Karpas-422 (cell line): ENCODE results near the gene ASCC2. TPM values are rescaled to one million over a fixed set of nuclear protein-coding genes. Genes with fewer than 3 reads are reported as not detected.

Source experiments
- DNase-seq: peaks from one replicate; pipeline ENCODE4 v3.0.0-alpha.2; 2015
- H2AFZ ChIP-seq: fragments of 200-600 bp; sonication (generic); 2 replicates; pipeline ENCODE4 v1.6.1; 2014; ENCODE audit warnings: antibody characterized with exemption, low read length, mixed read lengths
- H3K27ac ChIP-seq: fragments of 200-600 bp; sonication (generic); 2 replicates; pipeline ENCODE4 v1.5.1; 2014; ENCODE audit warnings: mild to moderate bottlenecking, low read length, moderate library complexity
- H3K27me3 ChIP-seq: fragments of 200-600 bp; sonication (generic); 2 replicates; pipeline ENCODE4 v1.6.1; 2014; ENCODE audit warnings: low read length, mixed read lengths
- H3K36me3 ChIP-seq: fragments of 200-600 bp; sonication (generic); 2 replicates; pipeline ENCODE4 v1.6.1; 2014; ENCODE audit warnings: low read length, mixed read lengths; ENCODE audit not compliant: insufficient read depth
- H3K4me1 ChIP-seq: fragments of 200-600 bp; sonication (generic); 2 replicates; pipeline ENCODE4 v1.6.1; 2014; ENCODE audit warnings: mild to moderate bottlenecking, low read length, mixed read lengths
- H3K4me2 ChIP-seq: fragments of 200-600 bp; sonication (generic); 2 replicates; pipeline ENCODE4 v1.6.1; 2014; ENCODE audit warnings: low read length, low read depth, mild to moderate bottlenecking; ENCODE audit not compliant: poor library complexity, severe bottlenecking
- H3K4me3 ChIP-seq: fragments of 200-600 bp; sonication (generic); 2 replicates; pipeline ENCODE4 v1.5.1; 2014; ENCODE audit warnings: mild to moderate bottlenecking, antibody characterized with exemption, low read length, mixed read lengths
- H3K79me2 ChIP-seq: fragments of 200-600 bp; sonication (generic); 2 replicates; pipeline ENCODE4 v1.6.1; 2014; ENCODE audit warnings: mild to moderate bottlenecking, low read length, mixed read lengths
- H3K9ac ChIP-seq: fragments of 200-600 bp; sonication (generic); 2 replicates; pipeline ENCODE4 v1.6.0; 2014; ENCODE audit warnings: low read length
- H3K9me2 ChIP-seq: fragments of 200-600 bp; sonication (generic), shearing (Covaris generic); replicated peaks from 2 replicates; pipeline ENCODE4 v1.6.0; 2014; ENCODE audit warnings: mild to moderate bottlenecking, low read length, moderate library complexity; ENCODE audit not compliant: insufficient read depth
- H3K9me3 ChIP-seq: fragments of 300-700, 200-600 bp; sonication (generic); 2 replicates; pipeline ENCODE4 v1.6.1; 2014; ENCODE audit warnings: low read length, mixed read lengths
- H4K20me1 ChIP-seq: fragments of 200-600 bp; sonication (generic); 2 replicates; pipeline ENCODE4 v1.6.1; 2014; ENCODE audit warnings: mild to moderate bottlenecking, antibody characterized with exemption, low read length, low read depth; ENCODE audit not compliant: insufficient read depth
- small RNA-seq: library from RNA; depleted of rRNA; stranded (forward); fragments of <200 nt; gene quantifications from one replicate; pipeline ENCODE3, GENCODE V24; 2014
- total RNA-seq: library from RNA; depleted of rRNA; stranded (reverse); fragments of >200 nt; shearing (Covaris generic); gene quantifications from 2 replicates; pipeline ENCODE4 v1.2.3, GENCODE V29; 2014; ENCODE audit warnings: low replicate concordance; rRNA removed

Gene ASCC2
- total RNA-seq, 1 experiment from 2014 or later = 29.5 TPM

DNA sequence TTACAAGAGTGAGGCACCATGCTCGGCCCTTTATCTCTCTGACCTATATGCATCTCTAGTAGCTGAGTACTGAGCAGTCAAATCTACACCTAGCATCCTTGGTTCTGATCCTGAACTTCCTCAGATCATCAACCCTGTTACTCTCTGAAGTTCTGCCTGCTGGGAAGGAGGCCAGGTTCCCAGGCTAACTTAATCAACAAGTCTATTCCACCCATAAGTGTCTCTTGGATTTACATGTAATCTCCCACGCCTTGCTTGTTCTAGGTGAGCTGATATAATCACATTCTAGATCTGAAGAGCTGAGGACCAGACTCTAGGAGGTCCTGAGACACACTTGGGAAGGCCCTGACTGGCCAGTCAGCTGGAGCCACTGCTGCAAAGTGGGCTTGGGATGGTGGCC, 96.1 kb downstream of the ASCC2 start:
- Histone ChIP-seq H3K4me1 (no peaks in the 10 kb centered on the region), H3K9me2 (no peaks in the 10 kb centered on the region), H3K27ac (no peak overlapping the region), H3K4me2 (no peak overlapping the region), H3K79me2 (no peaks in the 10 kb centered on the region), H3K4me3 (no peak overlapping the region), H3K27me3 (no peaks in the 10 kb centered on the region), H3K9me3 (no peaks in the 10 kb centered on the region), H3K9ac (no peak overlapping the region), H3K36me3 (no peaks in the 10 kb centered on the region), H4K20me1 (no peaks in the 10 kb centered on the region), H2AFZ (no peak overlapping the region)
- no peak for DNase-seq

GRCh38 chr22:29740216-29740615, 97.9 kb downstream of the ASCC2 start:
- no peak overlapping the region for H2AFZ ChIP-seq
- H3K27ac ChIP-seq = no peak overlapping the region
- DNase-seq = no peak
- no peak overlapping the region for H3K4me2 ChIP-seq
- no peak overlapping the region for H3K4me3 ChIP-seq
- H3K4me1 ChIP-seq = no peaks in the 10 kb centered on the region
- H3K9me3 ChIP-seq = no peaks in the 10 kb centered on the region
- no peak overlapping the region for H3K9ac ChIP-seq
- H4K20me1 ChIP-seq = no peaks in the 10 kb centered on the region
- no peaks in the 10 kb centered on the region for H3K36me3 ChIP-seq
- no peaks in the 10 kb centered on the region for H3K9me2 ChIP-seq
- H3K27me3 ChIP-seq = no peaks in the 10 kb centered on the region
- no peaks in the 10 kb centered on the region for H3K79me2 ChIP-seq

DNA sequence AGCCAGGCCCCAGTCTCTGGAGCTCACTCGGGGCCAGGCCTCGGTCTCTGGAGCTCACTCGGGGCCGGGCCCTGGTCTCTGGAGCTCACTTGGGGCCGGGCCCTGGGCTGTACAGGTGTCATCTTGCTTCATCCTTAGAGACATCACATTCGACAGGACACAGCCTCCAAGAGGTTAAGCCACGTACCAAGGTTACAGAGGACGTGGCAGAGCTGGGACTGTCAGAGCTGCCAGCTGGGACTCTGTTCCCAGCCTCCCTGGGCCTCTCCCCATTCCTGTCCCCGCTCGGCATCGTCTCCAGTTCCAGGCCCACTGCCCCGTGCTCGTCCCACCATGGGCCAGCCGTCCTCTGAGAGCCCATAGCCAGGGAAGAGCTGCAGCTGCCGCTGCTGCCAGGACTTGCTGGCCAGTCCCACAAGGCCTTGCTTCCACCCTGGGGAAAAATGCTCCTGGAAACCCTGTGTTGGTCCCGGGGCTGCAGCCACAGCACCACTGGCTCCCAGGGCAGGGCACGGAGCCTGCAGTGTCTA, 98.7 kb downstream of the ASCC2 start:
- Histone ChIP-seq H3K4me1 (no peaks in the 10 kb centered on the region), H3K4me3 (no peak overlapping the region), H3K9ac (no peak overlapping the region), H3K9me3 (no peaks in the 10 kb centered on the region), H3K79me2 (no peaks in the 10 kb centered on the region), H3K4me2 (no peak overlapping the region), H4K20me1 (no peaks in the 10 kb centered on the region), H3K27me3 (no peaks in the 10 kb centered on the region), H3K27ac (no peak overlapping the region), H2AFZ (no peak overlapping the region), H3K36me3 (no peaks in the 10 kb centered on the region), H3K9me2 (no peaks in the 10 kb centered on the region)
- DNase-seq = no peak

Small RNA genes within 50 kb of the gene (small RNA-seq; reads per million reads assigned to genes)
- gene RF00019 = not detected

Other genes starting within 250 kb of the ASCC2 start
- gene NF2, start 234.6 kb downstream of the ASCC2 start, total RNA-seq = 19.0 and 24.2 TPM in 2 replicates
- gene CABP7, start 118.3 kb downstream of the ASCC2 start, total RNA-seq = not detected in 2 replicates
- 16.1 and 22.4 TPM in 2 replicates for gene ZMAT5, start 71.3 kb downstream of the ASCC2 start, total RNA-seq
- gene UQCR10, start 70.9 kb downstream of the ASCC2 start, total RNA-seq = 53.9 and 74.1 TPM in 2 replicates
- 11.3 and 12.5 TPM in 2 replicates for gene MTMR3, start 44.9 kb upstream of the ASCC2 start, total RNA-seq
- gene HORMAD2, start 242.2 kb upstream of the ASCC2 start, total RNA-seq = not detected in 2 replicates